ENCODE measurements around the gene GZF1. TPM values are rescaled to one million over a fixed set of nuclear protein-coding genes. Genes with fewer than 3 reads are reported as not detected.

GZF1 gene
- total RNA-seq, 1 donor from 2014 or later = 14.6 TPM

DNA sequence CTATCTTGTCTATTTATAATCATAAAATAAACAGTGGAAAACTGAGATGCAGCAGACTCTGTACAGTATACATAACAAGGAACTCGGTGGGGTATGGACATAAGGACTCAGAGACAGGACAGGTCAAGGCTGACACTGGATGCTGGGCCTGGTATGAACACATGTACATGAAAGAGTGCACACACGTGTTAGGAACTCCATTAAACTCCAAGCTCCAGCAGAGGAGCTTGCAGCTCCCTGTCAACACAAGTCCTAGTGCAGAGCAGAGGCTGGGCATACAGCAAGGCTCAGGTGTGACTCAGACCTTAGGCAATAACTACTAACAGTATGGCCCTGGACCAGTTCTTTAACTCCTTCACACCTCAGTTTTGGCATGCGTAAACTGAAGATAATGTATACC lies 42.2 kb downstream of the GZF1 start:
- no peak for DNase-seq (ENCODE audit: low spot score)

DNA sequence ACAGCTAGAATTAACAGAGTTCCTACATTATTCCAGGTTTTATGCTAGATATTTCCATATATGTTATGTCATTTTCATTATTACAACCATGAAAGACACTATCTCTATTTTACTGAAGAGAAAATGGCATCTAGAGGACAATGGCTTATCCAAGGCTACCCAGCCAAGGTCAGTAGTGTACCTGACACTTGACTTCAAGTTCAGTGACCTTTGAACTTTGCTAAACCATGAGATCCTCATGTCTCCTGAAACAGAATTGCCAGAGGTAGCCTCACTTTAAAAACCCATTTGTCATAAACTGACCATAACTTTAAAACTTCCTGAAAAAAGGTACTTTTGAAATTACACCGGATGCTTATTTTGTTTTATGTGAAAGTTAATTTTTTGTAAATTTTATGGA lies 44.9 kb downstream of the GZF1 start:
- DNase-seq (ENCODE audit: low spot score) = no peak

DNA sequence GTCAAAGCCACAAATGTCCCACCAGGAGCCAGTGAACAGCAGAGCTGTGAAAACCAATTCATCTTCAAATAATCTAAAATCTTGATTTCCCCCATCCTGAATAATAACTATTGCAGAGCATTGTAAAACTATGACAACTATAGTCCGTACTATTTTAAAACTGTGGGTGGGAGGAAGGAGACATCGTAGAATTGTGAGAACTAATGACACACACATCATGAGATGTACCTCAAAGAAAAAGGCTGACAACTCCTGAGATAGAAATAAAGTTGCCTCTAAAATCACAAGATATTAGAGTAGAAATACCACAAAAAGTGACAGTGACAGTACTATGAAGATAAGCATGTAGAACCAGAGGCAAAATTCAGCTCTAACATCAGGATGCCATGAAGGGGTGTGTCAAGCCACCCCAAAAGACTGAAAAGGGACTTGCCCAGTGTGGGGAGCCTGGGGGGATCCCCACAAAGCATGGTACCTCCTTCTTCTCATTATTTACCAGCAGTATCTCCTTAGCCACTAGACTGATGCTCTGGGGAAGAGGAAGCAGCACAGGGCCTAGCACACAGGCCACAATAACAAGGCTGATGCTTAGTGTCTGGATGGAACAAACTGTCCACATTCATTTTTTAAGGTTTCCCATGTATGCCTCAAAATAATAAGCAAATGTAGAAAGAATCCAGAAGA lies 45.9 kb downstream of the GZF1 start:
- DNase-seq (ENCODE audit: low spot score) = no peak

DNA sequence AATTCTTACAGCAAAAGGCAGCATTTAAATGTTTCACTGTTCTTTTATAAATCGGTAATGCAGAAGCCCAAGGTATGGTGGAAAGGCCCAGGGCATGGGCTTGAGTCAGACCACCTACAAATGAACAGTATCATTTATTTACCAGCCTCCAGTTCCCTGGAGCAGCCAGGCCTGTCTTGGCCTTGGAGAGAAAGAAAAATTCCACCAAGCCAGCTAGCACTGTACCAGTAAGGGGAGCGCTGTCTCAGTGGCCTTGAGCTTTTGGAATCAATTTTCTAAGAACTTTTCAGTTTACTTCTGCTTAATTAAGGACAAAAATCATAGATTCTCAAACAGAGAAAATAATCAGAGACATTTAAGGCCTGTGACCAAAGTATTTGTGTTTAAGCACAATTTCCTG lies 47.0 kb downstream of the GZF1 start:
- no peak for DNase-seq (ENCODE audit: low spot score)

- no peak for DNase-seq (ENCODE audit: low spot score)
These were observed 47.8 kb downstream of the GZF1 start for GRCh38 chr20:23409800-23410199.

DNA sequence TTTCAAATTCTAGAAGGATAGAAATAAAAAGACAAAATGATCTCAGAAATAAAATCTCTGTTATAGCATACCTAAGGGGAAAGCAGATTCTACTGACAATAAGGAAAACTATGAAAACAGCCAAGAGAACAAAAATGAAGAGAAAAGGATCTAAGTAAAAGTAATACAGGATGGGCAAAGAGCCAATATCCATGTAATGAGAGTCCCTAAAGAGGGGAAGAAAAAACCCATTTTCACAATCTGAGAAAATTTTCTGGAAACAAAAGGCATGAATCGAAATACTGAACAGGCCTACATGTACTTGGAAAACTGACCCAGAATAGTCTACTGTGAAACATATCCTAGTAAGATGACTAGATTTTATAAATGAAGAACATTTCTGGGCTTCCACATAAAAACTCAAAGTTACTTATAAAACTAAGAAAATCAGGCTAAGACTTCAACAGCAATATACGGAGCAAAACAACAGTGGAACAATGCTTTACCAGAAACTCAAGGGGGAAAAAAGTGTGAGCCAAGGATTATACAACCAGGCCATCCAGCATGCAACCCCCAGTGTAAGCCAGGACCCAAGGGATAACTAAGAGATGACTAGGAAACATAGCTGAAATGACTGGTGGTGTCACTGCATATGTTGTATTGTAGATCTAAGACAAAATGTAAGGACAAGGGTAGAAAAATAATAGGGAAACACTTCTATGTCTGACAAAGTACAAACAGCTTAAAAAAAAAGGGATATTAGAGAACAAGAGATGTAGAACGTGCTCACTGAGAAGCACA lies 49.1 kb downstream of the GZF1 start:
- DNase-seq (ENCODE audit: low spot score) = no peak

- DNase-seq (ENCODE audit: low spot score) = no peak
These were observed 50.0 kb downstream of the GZF1 start for GRCh38 chr20:23412026-23412425.

GRCh38 chr20:23413862-23414422 lies 52.0 kb downstream of the GZF1 start:
- DNase-seq (ENCODE audit: low spot score) = no peak

- no peak for DNase-seq (ENCODE audit: low spot score)
These were observed 52.7 kb downstream of the GZF1 start for GRCh38 chr20:23414526-23415188.

DNA sequence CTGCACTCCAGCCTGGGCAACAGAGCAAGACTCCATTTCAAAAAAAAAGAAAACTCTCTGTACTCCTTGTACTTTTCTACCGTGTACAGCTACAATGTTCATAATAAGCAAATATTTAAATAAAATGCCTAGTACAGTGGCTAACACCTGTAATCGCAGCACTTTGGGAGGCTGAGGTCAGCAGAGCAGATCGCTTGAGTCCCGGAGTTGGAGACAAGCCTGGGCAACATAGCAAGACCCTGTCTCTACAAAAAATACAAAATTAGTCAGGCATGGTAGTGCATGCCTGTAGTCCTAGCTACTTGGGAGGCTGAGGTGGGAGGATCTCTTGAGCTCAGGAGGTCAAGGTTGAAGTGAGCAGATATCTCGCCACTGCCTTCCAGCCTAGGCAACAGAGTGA lies 53.6 kb downstream of the GZF1 start:
- DNase-seq (ENCODE audit: low spot score) = no peak

DNA sequence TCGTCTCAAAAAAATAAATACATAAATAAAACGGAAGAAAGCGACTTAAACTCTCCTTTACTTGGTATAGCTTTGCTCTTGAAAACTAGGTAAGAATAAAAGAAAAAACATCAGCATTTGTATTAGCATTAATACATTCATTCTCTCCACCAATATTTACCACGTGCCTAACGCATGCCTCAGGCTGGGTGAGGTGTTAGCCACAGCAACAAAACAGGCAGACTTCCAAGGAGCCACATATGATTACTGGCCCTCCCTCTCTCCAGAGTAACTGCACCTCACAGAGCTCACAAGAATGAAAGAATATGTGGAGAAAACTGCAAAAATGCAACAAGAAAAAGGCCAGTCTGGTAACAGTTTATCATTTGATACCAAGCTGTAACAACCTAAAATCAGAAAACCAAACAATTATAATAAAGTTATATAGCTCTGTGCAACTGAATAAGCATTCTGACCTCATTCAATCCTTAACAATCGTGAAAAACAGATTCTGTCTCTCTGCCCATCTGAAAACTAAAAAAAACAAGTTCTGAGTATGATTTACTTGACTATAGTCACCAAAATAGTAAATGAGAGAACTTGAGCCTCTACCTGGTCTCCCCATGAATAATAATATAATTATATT lies 54.1 kb downstream of the GZF1 start:
- DNase-seq (ENCODE audit: low spot score) = no peak

GRCh38 chr20:23417861-23418260 lies 55.9 kb downstream of the GZF1 start:
- no peak for DNase-seq (ENCODE audit: low spot score)

GRCh38 chr20:23419657-23419994 lies 57.6 kb downstream of the GZF1 start:
- no peak for DNase-seq (ENCODE audit: low spot score)

DNA sequence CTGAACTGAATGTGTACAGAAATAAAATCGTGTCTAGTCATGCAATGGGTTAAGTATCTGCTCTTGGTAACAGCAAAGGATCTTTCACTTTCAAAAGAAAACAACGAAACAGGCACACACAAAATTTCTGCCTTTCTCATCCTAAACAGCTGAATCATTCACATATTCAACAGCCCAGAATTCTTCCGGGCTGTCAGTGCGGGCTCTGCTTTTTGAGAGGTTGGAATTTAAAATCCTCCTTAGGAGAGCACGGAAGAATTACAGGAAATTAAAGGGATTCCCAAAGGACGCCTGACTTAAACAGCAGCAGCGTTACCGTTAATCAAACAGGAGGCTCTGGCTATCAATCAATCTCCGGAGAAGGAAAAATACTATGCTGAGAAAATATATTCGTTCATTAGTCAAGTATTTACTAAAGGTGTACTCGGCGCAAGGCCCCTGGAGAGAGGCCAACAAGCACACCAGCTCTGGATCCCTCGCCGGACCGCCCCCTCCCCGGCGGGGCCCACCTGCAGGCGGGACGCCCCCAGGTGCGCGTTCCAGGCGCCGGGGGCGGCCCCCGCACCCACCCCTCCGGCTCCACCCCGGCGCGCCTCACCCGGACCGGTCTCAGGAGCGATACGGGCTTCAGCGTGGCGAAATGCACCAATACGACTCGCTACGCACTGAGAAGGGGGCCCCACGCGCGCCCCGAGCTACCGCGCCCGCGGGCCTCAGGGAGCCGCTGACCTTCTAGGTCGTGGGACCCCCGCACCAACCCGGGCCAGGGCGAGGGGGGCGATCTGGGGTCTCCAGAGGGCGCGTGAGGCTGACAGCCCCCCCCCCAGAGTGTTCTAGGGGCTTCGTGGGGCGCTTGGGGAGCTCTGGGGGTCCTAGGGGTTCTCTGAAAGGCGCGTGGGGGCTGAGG lies 58.3 kb downstream of the GZF1 start:
- DNase-seq (ENCODE audit: low spot score) = peak; percentile 86

DNA sequence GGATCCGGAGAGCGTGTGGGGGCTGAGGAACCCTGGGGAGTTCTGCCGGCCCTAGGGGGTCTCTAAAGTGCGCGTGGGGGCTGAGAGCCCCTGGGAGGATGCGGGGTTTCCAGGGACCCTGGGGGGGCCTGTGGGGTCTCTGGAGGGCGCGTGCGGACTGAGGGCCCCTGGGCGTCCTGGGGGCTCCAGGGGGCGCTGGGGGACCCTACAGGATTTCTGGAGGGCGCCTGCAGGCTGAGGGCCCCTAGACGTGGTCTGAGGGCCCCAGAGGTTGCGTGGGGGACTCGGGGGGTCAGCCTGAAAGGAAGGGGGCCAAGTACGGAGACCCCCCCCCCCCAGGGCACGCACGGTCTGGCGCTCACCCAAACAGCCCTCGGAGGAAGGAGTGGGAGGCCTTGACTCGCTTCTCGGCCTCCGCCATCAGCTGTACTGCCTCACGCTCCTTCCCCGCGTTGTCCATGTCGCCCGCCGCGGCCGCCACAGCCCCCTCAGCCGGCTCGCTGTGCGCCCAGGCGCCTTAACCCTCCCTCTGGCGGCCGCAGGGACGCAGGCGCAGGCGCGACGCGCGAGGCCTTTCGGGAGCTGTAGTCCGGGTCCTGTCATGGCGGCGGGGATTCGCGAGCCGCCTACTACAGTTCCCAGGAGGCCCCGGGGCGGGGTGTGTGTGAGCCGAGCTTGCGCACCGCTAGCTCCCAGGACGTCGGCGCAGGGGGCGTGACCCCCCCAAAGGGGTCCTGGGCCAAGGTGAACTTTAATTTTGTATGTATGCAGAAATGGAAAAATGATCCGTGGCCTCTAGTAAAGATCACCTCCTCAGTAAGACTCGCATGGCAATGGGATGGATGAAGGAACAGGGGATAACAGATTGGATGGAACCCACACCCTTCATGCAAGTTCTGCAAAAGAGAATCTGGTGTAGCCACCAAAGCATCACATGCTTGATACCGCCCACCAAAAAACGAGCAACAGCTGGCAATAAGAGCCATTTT lies 59.3 kb downstream of the GZF1 start, which contains the start of gene NAPB:
TSS of gene NAPB (minus strand) at position 546 of the 989 bp plus-strand sequence. CDS start at position 460, 86 bp downstream.
- DNase-seq (ENCODE audit: low spot score) = peak; percentile 98

Data from mesenteric fat pad (tissue), 1 donor.